GM19455 (cell line): ENCODE data around the gene LRRC28.
"Not testable (repeated sequence)": the region's sequence is repeated elsewhere in the genome, so short reads cannot be mapped to it uniquely, and the experiment has no call there.

Experiments
- ATAC-seq: cut with Tn5 transposase; IDR thresholded peaks from one replicate; pipeline ENCODE4 v1.9.1; 2021; ENCODE audit not compliant: unreplicated experiment

Gene LRRC28

DNA sequence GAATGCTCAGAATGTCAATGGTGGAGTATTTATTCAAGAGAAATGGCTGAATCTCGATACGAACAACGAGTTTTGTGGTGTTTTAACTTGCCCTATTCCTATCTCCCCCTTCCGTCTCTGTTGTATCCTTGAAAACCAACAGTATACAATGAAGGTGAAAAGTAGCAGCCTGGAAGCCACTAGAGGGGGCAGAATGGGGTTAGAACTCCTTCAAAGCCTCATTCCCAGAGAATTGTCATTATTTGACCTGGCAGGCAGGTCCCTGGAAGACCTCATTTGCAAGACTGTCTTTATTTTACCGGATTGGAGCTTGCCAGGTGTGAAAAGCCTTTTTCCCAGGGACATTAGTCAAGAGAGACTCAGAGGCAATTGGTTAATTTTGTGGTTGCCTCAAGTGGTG lies 139.4 kb downstream of the LRRC28 start:
- no peak for ATAC-seq

DNA sequence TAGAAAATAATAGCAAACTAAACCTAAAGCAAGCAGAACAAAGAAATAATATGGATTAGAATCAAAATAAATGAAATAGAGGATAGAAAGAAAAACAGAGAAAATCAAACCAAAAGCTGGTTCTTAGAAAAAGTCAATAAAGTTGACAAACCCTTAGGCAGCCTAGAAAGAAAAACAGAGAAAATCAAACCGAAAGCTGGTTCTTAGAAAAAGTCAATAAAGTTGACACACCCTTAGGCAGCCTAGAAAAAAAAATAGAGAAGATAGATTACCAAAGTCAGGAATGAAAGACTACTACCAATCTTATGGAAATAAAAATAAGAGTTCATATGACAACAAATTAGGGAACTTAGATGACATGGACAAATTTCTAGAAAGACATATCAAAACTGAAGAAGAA lies 142.4 kb downstream of the LRRC28 start:
- ATAC-seq, result no peak

DNA sequence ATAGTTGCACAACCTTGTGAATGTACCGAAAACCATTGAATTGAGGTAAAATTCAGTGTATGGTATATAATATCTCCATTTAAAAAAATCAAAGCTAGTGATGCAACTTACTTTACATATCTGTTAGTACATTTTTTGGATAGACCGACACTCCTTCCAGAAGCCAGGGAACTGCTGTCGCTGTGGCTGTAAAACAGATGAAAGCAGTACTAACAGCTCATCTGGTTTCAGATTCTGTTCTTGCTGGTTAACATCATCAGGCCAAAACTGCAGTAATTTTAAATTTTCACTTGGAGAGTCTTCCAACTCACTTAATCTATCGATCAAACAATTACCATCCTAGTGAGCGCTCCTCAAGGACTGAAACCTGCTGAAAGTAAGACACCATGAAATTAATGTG lies 145.1 kb downstream of the LRRC28 start:
- no peak for ATAC-seq

DNA sequence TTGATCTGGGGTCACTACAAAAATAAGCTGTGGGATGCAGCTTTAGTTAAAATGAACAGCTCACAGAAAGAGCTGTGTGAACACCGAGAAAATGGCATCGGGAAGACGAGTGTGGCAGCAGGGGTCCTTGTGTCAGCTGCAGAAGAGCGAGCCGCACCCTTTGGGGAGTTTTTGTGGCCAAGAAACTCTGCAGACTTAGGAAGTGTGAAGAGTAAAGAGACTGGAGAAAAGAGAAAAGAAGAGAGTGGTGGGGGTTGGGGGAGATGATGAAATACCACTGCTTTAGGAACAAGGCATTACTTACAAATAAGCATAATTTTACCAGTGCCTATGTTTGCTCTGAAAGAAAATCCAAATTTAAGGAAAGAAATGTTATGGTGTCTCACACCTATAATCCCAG lies 147.8 kb downstream of the LRRC28 start:
- ATAC-seq, result no peak

DNA sequence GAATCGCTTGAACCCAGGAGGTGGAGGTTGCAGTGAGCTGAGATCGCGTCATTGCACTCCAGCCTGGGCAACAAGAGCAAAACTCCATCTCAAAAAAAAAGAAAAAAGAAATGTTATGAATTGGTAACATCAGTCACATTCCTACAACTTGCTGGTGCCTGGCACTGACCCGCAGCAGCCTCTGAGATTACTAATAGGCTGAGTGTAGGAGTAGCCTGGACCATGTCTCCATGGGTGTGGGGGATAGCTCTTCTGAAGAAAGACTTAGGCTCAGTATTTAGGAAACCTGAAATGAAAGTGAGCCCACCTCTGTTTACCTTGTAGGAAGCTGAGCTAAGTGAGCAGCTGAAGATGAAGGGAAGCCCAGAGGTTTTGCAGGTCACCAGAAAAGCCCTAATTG lies 148.3 kb downstream of the LRRC28 start:
- no peak for ATAC-seq

DNA sequence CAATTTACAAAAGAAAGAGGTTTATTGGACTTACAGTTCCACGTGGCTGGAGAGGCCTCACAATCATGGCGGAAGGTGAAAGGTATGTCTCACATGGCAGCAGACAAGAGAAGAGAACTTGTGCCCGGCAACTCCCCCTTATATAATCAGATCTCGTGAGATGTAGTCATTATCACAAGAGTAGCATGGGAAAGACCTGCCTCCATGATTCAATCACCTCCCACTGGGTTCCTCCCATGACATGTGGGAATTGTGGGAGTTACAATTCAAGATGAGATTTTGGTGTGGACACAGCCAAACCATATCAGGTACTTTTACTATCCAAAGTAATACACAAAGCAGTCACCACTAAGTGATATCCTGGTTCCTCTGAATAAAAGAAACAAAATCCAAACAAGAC lies 149.9 kb downstream of the LRRC28 start:
- not testable (repeated sequence) for ATAC-seq

DNA sequence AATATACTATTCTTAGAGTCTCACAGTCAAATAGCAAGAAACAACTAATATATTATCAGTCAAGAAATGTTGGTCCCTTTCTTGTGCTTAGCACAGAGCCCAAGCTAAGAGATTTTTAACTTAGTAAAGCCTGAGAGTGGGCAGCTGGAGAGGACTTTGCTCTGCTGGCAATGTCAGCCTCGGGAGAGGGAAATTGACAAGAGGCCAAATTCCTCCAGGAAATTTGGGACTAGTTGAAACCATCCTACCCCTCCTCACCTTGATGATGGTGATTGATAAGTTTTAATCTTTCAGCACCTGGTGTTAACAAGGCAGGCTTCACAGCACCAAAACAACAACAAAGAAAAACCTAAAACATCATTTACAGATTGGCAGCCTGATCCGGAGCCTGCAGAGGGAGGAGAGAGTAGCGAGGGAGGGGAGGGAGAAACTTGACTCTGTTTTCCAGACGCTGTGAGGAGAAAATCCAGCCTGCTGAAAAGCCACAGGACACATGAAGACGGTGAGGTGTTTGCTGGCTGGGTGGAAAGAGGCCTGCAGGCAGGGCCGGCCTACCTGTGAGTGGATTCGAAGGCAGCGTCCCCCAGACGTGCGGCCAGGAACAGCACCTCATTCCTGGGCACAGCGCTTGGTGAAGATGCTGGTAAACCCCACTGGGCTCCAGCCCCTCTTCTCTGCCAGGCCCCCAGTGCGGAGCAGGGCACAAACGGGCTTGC lies 150.9 kb downstream of the LRRC28 start:
- no peak for ATAC-seq

DNA sequence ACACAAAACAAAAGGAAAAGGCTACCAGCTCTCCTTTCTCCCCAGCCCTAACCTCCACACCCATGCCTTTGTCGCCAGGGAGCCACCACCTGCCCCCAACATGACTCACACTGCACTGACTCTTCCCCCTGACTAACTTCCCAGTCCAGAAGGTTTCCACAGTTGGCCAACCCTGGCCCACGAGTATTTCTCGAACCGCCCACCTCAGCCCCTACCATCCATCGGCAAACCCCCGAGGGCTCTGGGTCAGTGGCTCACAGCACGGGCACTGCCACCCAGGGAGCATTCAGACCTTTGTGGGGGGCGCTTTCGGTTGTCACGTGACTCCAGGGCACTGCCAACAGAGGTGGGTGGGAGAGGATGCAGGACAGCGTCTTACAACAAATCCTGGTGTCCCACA lies 152.3 kb downstream of the LRRC28 start:
- ATAC-seq, result no peak

DNA sequence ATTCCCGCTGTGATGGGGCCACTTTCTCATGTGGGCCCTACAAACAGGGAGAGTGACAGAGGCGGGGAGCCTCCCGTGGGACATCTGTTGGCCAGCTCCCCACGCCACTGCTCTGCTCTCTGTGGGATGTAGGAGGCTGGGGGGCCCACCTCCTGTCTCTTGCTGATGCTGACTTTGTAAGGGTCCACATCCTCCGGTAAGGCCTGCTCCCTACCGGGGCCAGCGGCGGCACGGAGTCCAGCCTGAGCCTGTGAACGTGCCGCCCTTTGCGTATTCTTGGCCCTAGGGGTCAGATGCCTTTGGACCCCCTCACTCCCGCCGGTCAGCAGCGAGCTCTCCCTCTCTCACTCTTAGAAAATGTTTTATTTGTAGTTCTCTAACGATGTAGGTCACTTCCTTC lies 153.2 kb downstream of the LRRC28 start:
- ATAC-seq, result no peak

DNA sequence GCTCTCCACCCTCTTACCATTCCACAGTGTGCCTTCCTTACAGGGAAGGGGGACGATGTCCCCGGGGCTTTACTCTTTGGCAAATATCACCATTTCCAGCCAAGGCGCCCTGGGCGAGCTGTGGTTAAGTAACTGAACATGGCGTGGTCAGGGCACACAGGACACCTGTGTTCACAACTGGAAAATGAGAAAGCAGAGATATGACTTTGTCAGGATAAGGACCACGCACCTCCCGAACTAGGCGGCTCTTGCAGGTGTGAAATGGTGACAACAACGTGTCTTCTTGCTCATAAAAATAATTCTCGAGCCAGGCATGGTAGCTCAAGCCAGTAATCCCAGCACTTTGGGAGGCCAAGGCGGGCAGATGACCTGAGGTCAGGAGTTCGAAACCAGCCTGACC lies 154.8 kb downstream of the LRRC28 start:
- no peak for ATAC-seq

DNA sequence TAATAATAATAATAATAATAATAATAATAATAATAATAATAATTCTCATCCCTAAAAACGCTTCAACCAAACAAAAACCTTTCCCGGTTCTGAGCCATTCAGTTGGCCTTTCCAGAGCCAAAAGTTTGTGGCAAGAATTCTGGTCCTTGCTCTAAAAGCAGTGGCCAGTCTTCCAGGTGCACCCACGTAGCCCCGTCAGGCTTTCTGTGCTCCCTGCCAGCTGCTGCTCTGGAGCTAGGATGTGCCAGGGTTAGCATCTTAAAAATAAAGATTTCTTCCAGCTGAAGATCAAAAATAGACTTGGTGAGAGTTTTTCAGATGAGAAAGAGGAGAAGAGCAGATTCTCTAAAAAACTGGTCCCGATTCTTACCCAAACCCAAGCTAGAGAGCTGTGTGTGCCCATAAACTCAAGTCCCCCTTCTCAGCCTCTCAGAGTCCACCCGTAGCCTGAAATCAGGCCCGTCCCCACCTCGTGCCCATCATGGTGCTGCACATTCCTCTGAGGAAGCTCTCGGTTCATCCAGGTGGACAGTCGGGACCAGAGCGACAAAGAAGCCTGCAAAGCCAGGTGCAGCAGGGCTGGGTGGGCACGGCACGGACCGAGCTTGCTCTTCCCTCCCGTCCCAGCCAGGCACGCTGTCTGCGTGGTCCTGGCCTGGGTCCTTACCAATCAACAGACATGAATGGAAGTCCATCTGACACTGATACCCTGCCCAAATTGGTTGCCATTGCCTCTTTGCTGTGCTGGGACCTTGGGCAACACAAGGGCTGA lies 155.6 kb downstream of the LRRC28 start:
- ATAC-seq, result no peak

DNA sequence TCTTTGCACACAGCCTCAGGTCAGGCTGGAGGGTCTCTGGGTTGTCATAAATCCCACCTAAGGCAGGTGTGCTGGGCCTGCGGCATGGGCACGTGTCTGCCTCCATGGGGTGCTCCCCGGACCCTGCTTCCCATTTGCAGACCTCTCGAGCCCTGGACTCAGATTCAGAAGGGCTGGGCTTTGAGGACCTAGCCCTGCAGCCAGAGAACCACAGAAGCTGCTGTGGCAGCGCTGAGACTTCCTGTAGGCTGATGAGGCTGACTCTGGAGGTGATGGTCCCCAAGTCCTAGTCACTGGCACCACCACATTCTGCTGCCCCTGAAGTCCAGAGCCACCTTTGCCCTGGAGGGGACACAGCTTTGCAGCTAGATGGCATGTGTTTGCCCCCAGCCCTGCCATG lies 156.4 kb downstream of the LRRC28 start:
- ATAC-seq, result no peak

DNA sequence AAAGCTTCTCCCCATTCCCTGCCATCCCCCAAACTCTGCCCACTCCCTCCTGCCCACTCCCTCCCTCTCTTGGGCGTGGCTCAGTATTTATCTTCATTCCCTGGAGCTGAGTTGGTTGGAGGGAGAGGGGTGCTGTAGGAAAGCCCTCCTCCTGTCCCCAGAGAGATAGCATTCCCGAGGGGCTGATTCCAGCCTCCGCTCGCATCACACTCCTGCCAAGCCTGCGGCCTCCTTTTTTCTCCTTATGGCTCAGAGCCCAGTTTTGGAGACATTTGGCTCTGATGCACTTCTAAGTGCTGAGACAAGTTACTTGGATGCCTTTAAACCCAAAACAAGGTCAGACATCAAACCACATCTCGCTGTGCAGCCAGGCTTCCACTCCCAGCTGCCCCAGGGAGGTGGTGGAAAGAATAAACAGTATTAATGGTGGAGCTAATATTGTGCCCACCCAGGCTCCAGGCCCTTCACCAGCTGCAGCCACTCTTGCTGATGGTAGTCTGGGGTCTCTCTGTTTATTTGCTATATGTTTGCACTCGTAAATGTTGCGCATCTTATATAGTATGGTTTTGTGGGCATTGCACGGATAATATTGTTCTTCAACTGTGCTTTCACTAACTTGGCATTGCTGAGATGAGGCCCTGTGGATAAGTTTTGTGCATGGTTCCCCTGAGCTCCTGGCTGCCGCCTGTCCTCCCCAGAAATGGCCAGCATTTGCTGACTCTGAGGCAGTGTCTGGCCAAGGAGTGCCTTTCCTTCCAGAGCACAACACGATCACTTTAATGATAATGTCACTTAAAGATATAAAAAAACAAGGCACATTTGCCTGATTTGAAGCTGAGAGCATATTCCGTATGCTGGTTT lies 157.2 kb downstream of the LRRC28 start:
- no peak for ATAC-seq

DNA sequence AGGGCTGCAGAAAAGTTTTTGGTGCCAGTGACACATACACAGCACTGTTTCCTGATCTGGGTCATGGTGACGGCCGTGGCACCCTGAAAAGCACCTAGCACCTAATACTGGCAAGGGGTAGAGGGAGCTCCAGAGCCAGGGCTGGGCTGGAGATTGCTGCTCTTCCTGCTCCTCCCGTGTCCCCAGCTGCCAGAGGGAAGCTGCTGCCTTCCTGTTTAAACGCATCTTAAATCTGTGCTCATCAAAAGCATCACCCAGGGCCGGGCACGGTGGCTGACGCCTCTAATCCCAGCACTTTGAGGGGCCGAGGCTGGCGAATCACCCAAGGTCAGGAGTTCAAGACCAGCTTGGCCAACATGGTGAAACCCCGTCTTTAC lies 157.8 kb downstream of the LRRC28 start:
- ATAC-seq, result no peak

DNA sequence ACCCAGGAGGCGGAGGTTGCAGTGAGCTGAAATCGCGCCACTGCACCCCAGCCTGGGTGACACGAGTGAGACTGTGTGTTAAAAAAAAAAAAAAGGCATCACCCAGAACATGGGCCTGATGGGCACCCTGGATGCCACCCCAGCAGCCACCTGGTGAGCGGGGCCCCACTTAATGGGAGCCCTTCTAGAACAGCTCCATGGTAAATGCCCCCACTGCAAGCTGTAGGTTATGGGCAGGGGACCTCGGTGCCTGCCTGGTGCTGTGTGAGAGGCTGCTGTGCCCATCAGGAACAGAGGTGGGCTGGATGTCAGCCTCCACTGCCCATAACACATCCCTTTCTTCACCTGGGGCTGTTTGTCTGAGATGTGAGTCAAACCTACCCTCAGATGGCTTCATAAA lies 158.3 kb downstream of the LRRC28 start:
- ATAC-seq, result no peak

DNA sequence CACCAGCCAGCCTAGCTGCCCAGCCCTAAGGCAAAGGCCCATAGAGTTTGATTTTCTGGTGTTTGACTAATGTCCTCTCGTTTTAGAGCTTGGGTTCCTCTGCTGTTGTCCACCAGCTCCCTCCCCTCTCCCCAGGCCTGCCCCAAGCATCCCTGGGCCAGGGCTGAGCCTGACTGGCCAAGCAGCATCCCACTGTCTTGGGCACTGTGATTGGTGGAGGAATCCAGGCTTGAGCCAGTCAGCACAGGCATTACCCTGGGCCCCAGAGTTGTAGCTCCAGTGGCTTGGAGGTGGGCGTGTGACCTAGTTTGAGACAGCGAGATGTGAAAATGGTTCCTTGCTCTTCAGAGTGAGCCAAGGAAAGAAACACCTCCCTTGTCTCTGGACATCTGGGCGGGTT lies 159.2 kb downstream of the LRRC28 start:
- no peak for ATAC-seq

DNA sequence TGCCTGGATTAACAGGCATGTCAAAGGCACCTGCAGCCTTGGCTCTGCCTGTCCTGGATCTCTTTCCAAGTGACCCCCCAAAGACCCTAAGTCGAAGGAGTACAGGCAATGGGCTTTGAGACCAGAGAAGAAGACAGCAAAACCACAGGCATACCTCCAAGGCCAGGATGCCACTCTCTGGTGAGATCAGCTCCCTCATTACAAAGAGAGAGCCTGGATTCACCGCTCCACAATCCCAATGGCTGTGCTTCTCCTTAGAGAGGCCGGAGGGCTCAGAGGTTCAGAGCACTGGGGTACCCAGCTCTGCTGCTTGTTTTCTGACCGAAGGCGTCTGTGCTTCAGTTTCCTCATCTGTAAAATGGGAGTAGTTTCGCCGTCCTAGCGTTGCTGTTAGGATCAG lies 160.0 kb downstream of the LRRC28 start:
- ATAC-seq, result no peak

DNA sequence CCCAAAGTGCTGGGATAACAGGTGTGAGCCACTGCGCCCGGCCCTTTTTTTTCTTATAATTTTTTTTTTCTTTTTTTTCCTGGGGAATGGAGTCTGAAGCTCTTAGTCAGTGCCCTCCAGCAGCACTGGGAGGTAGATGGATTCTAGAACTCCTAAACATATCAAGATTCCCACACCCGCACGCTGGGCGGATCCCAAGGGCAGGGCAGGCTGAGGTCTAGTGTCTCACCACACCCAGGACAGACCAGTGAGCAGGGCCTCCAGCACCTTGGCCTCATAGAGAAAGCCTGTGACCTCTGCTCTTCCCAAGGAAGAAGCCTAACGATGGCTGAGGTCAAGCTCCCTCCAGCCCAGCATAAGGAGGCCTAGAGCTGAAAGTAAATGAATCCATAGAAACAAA lies 160.8 kb downstream of the LRRC28 start:
- no peak for ATAC-seq

DNA sequence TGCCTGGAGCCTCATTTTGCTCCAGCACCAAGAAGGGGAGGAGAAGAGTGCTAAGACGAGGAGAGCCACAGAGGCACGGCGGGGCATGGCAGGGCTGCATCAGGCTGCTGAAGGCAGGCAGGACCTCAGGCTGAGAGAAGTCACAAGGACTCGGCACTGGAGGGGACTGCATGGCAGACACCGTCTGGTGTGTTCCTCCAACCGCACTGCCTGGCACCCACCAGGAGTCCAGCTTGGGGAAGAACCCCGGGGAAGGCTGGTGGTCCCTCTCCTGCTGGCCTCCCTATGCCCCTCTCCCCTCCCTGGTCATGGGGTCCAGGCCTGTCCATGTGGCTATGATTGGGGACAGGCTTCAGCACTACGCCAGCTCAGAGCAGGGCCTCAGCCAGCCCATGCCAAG lies 161.3 kb downstream of the LRRC28 start:
- ATAC-seq, result no peak

DNA sequence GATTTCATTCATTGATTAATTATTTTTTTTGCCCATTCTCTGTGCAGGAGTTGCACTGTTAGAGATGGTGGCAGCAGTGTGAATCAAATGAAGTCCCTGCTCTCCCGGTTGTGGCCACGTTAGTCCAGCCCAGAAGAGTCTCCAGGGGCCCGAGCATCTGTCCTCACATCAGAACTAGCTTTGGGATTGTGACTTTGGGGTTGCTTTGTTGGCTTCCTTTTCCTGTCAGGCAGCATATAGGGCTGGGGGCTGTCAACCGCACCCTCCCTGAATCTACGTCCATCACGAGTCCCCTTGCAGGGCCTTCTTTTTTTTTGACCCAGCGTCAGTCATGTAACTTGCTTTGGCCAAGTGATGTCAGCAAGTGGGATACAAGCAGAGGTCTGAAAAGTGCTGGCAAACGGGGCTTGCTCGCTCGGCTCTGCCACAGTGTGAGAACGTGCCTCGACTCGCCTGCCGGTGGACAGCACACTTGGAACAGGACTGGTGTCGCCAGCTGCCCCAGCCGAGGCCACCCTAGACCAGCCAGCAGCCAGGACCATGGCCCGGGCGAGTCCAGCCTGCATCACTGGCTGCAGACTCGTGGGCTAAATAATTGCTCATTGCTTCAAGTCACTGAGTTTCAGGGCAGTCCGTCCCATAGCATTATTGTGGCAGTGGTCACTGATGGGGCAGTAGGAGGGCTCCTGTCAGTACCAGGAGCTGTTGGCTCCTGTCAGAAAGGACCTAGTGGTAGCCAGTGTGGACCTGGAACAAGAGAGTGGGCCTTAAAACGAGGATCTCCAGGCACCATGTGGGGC lies 162.9 kb downstream of the LRRC28 start:
- ATAC-seq, result no peak
